Brain microvascular endothelial cell (primary cell): ENCODE data around the gene GPR108.

ENCODE experiments used
- DNase-seq: peaks from one replicate; pipeline ENCODE4 v3.0.0-alpha.2; 2020
- H3K27ac ChIP-seq: fragments of 250-450 bp; sonication (Bioruptor Pico); 2 replicates; pipeline ENCODE4 v1.5.1; 2020; ENCODE audit warnings: mild to moderate bottlenecking, moderate library complexity
- H3K27me3 ChIP-seq: fragments of 250-450 bp; sonication (Bioruptor Pico); replicated peaks from 2 replicates; pipeline ENCODE4 v1.5.1; 2020; ENCODE audit warnings: mild to moderate bottlenecking
- H3K36me3 ChIP-seq: fragments of 250-450 bp; sonication (Bioruptor Pico); replicated peaks from 2 replicates; pipeline ENCODE4 v1.5.1; 2020; ENCODE audit warnings: mild to moderate bottlenecking
- H3K4me3 ChIP-seq: 2 replicates; pipeline ENCODE4 v1.5.1; 2011; ENCODE audit warnings: low read depth, mild to moderate bottlenecking, control low read depth, low read length, moderate library complexity
- CTCF ChIP-seq: IDR thresholded peaks from 2 replicates; pipeline ENCODE4 v1.5.1; 2011; ENCODE audit warnings: low read depth, mild to moderate bottlenecking, moderate library complexity, low read length, control low read depth, inconsistent platforms; ENCODE audit errors: missing control alignments
- in situ Hi-C: cut with HindIII; loops from 2 replicates; pipeline ENCODE4 v1.10.0; 2017; ENCODE audit warnings: low sequenced_read_pairs, low pct_ligation_motif_present

Gene GPR108

GRCh38 chr19:6706633-6706958, 30.8 kb downstream of the GPR108 start:
- Histone ChIP-seq H3K27ac (no peak overlapping the region), H3K27me3 (peaks cover 9% of the 10 kb centered on the region), H3K4me3 (no peak overlapping the region), H3K36me3 (no peaks in the 10 kb centered on the region)
- in situ Hi-C loops, result no loop called here
- TF ChIP-seq CTCF, result no peak
- DNase-seq, result no peak

- no peak for TF ChIP-seq CTCF
- in situ Hi-C loops, result no loop called here
- DNase-seq, result no peak
- Histone ChIP-seq H3K27ac (no peak overlapping the region), H3K27me3 (peaks cover 9% of the 10 kb centered on the region), H3K36me3 (no peaks in the 10 kb centered on the region), H3K4me3 (no peak overlapping the region)
Observed at GRCh38 chr19:6705931-6706632, 31.3 kb downstream of the GPR108 start.

- H3K27ac ChIP-seq, result no peak overlapping the region
- H3K36me3 ChIP-seq, result no peaks in the 10 kb centered on the region
- TF ChIP-seq CTCF, result no peak
- in situ Hi-C loops, result no loop called here
- no peak overlapping the region for H3K4me3 ChIP-seq
- H3K27me3 ChIP-seq, result no peaks in the 10 kb centered on the region
- no peak for DNase-seq
Observed at GRCh38 chr19:6700586-6701316, 36.6 kb downstream of the GPR108 start.

GRCh38 chr19:6699935-6700334, 37.4 kb downstream of the GPR108 start:
- TF ChIP-seq CTCF, result no peak
- Histone ChIP-seq H3K36me3 (no peaks in the 10 kb centered on the region), H3K27ac (no peak overlapping the region), H3K27me3 (no peaks in the 10 kb centered on the region), H3K4me3 (no peak overlapping the region)
- in situ Hi-C loops, result no loop called here
- no peak for DNase-seq

GRCh38 chr19:6697291-6697690, 40.1 kb downstream of the GPR108 start:
- Histone ChIP-seq H3K36me3 (no peaks in the 10 kb centered on the region), H3K4me3 (no peak overlapping the region), H3K27ac (no peak overlapping the region), H3K27me3 (no peaks in the 10 kb centered on the region)
- no peak for TF ChIP-seq CTCF
- in situ Hi-C loops, result no loop called here
- DNase-seq, result no peak

- in situ Hi-C loops, result no loop called here
- Histone ChIP-seq H3K27ac (no peak overlapping the region), H3K36me3 (no peaks in the 10 kb centered on the region), H3K4me3 (no peak overlapping the region), H3K27me3 (no peaks in the 10 kb centered on the region)
- TF ChIP-seq CTCF, result no peak
- no peak for DNase-seq
Observed at GRCh38 chr19:6696239-6696820, 41.0 kb downstream of the GPR108 start.
